GM23338 (cell line): ENCODE results near the gene NCKAP5. TPM values are rescaled to one million over a fixed set of nuclear protein-coding genes. Genes with fewer than 3 reads are reported as not detected.

Experiments
- ATAC-seq: fragments of 200-7000 bp; cut with Tn5 transposase; 3 replicates; pipeline ENCODE4 v1.9.1; 2020
- DNase-seq: peaks from one replicate; pipeline ENCODE4 v3.0.0-alpha.2; 2015; ENCODE audit warnings: low spot score
- H2AFZ ChIP-seq: fragments of 200-600 bp; sonication (generic); 2 replicates; pipeline ENCODE4 v1.8.0; 2016; ENCODE audit warnings: antibody characterized with exemption, mild to moderate bottlenecking, moderate library complexity
- H3F3A ChIP-seq: fragments of 200-600 bp; sonication (generic); replicated peaks from 2 replicates; pipeline ENCODE4 v1.8.0; 2017; ENCODE audit warnings: antibody characterized with exemption, mixed run types, low read depth
- H3K27ac ChIP-seq: fragments of 200-600 bp; sonication (generic); 2 replicates; pipeline ENCODE4 v1.6.1; 2016; ENCODE audit warnings: low read depth
- H3K27me3 ChIP-seq: fragments of 200-600 bp; sonication (generic); 2 replicates; pipeline ENCODE4 v1.8.0; 2016; ENCODE audit warnings: mild to moderate bottlenecking, mixed run types, moderate library complexity; ENCODE audit not compliant: insufficient read depth
- H3K36me3 ChIP-seq: fragments of 200-600 bp; sonication (generic); 2 replicates; pipeline ENCODE4 v1.8.0; 2016; ENCODE audit warnings: mild to moderate bottlenecking; ENCODE audit not compliant: insufficient read depth
- H3K4me1 ChIP-seq: fragments of 200-600 bp; sonication (generic); 2 replicates; pipeline ENCODE4 v1.8.0; 2016; ENCODE audit warnings: mild to moderate bottlenecking, moderate library complexity; ENCODE audit not compliant: insufficient read depth
- H3K4me2 ChIP-seq: fragments of 200-600 bp; sonication (generic); 2 replicates; pipeline ENCODE4 v1.7.1; 2017; ENCODE audit warnings: mixed run types
- H3K4me3 ChIP-seq: fragments of 200-600 bp; sonication (generic); 2 replicates; pipeline ENCODE4 v1.6.1; 2016; ENCODE audit warnings: mixed run types
- H3K79me2 ChIP-seq: fragments of 200-600 bp; sonication (generic); replicated peaks from 2 replicates; pipeline ENCODE4 v1.8.0; 2017; ENCODE audit warnings: mild to moderate bottlenecking; ENCODE audit not compliant: insufficient read depth
- H3K9me2 ChIP-seq: fragments of 200-600 bp; sonication (generic); 2 replicates; pipeline ENCODE4 v1.8.0; 2017; ENCODE audit not compliant: insufficient read depth
- H4K20me1 ChIP-seq: fragments of 200-600 bp; sonication (generic); replicated peaks from 2 replicates; pipeline ENCODE4 v1.8.0; 2017; ENCODE audit warnings: mild to moderate bottlenecking; ENCODE audit not compliant: insufficient read depth
- H3K27ac Mint-ChIP-seq: 2 replicates; pipeline ENCODE4 v1.8.0; 2020; ENCODE audit warnings: inconsistent platforms, mild to moderate bottlenecking, moderate library complexity, mixed read lengths
- H3K27me3 Mint-ChIP-seq: 3 replicates; pipeline ENCODE4 v1.8.0; 2022; ENCODE audit warnings: low read depth, mild to moderate bottlenecking, moderate library complexity, mixed read lengths, inconsistent platforms; ENCODE audit not compliant: insufficient read depth, poor library complexity
- H3K36me3 Mint-ChIP-seq: 3 replicates; pipeline ENCODE4 v1.8.0; 2021; ENCODE audit warnings: low read depth, mild to moderate bottlenecking, inconsistent platforms, moderate library complexity, mixed read lengths
- H3K4me1 Mint-ChIP-seq: 3 replicates; pipeline ENCODE4 v1.8.0; 2020; ENCODE audit warnings: mild to moderate bottlenecking, inconsistent platforms, mixed read lengths
- H3K4me3 Mint-ChIP-seq: 3 replicates; pipeline ENCODE4 v1.8.0; 2021; ENCODE audit warnings: moderate library complexity, mild to moderate bottlenecking, inconsistent platforms, mixed read lengths
- H3K9me3 Mint-ChIP-seq: 3 replicates; pipeline ENCODE4 v1.8.0; 2020; ENCODE audit warnings: moderate library complexity, mild to moderate bottlenecking, inconsistent platforms, mixed read lengths
- CREB1 ChIP-seq: fragments of 250-450 bp; sonication (Bioruptor Pico); IDR thresholded peaks from 2 replicates; pipeline ENCODE4 v1.5.0; 2020; ENCODE audit warnings: low read depth, mild to moderate bottlenecking, moderate library complexity
- CTCF ChIP-seq, 2 experiments: fragments of 200-600 bp in 1 of 2; sonication (generic) in 1 of 2; conservative IDR thresholded peaks; 2 replicates each; pipeline versions ENCODE4 v1.5.1 to v1.6.1; 2016 to 2017; ENCODE audit warnings: antibody characterized with exemption in 2 of 2, low read depth in 2 of 2, mild to moderate bottlenecking in 2 of 2, moderate library complexity in 1 of 2
- EZH2 ChIP-seq: fragments of 200-600 bp; sonication (generic); IDR thresholded peaks from one replicate; pipeline ENCODE4 v1.8.0; 2017; ENCODE audit warnings: antibody characterized with exemption, mild to moderate bottlenecking, low read depth; ENCODE audit not compliant: unreplicated experiment
- EZH2phosphoT487 ChIP-seq: fragments of 200-600 bp; sonication (generic); IDR thresholded peaks from one replicate; pipeline ENCODE4 v1.8.1; 2018; ENCODE audit warnings: antibody characterized with exemption; ENCODE audit not compliant: unreplicated experiment
- JUNB ChIP-seq: IDR thresholded peaks from one replicate; pipeline ENCODE4 v1.6.1; 2016; ENCODE audit warnings: antibody characterized with exemption; ENCODE audit not compliant: unreplicated experiment
- NANOG ChIP-seq: IDR thresholded peaks from 2 replicates; pipeline ENCODE4 v1.6.1; 2016; ENCODE audit warnings: antibody characterized with exemption, borderline replicate concordance
- POLR2AphosphoS5 ChIP-seq: IDR thresholded peaks from 2 replicates; pipeline ENCODE4 v1.6.1; 2016; ENCODE audit warnings: antibody characterized with exemption, low read depth
- STAT1 ChIP-seq: IDR thresholded peaks from one replicate; pipeline ENCODE4 v1.6.1; 2016; ENCODE audit warnings: antibody characterized with exemption; ENCODE audit not compliant: unreplicated experiment
- ZNF114 ChIP-seq: fragments of 250-450 bp; sonication (Bioruptor Pico); IDR thresholded peaks from 2 replicates; pipeline ENCODE4 v1.5.0; 2020; ENCODE audit warnings: mild to moderate bottlenecking, moderate library complexity
- ZNF331 ChIP-seq: fragments of 250-450 bp; sonication (Bioruptor Pico); IDR thresholded peaks from 2 replicates; pipeline ENCODE4 v1.5.0; 2020; ENCODE audit warnings: low read depth, mild to moderate bottlenecking, moderate library complexity
- polyA plus RNA-seq: library from polyadenylated mRNA; unstranded; fragments of >200 nt; fragmentation: Nextera tagmentation; extraction: Ambion mirVana; gene quantifications from 2 replicates; pipeline ENCODE4 v1.2.1, GENCODE V29; 2016
- total RNA-seq: library from RNA; depleted of rRNA; stranded (reverse); fragments of >200 nt; shearing (Covaris generic); gene quantifications from 2 replicates; pipeline ENCODE4 v1.2.3, GENCODE V29; 2014
- TF ChIP-seq, protein P1 (sequence below): IDR thresholded peaks from 2 replicates; pipeline ENCODE4 v1.6.1; 2016; ENCODE audit warnings: antibody characterized with exemption
- TF ChIP-seq, protein P2 (sequence below): fragments of 250-450 bp; sonication (Bioruptor Pico); IDR thresholded peaks from 2 replicates; pipeline ENCODE4 v1.5.0; 2020; ENCODE audit warnings: mild to moderate bottlenecking, moderate library complexity
- TF ChIP-seq, protein P3 (sequence below): IDR thresholded peaks from one replicate; pipeline ENCODE4 v1.6.1; 2018; ENCODE audit warnings: antibody characterized with exemption; ENCODE audit not compliant: unreplicated experiment

Gene NCKAP5
- total and polyA plus RNA-seq, 2 experiments from 2014 or later = 0.34 to 0.73 TPM

DNA sequence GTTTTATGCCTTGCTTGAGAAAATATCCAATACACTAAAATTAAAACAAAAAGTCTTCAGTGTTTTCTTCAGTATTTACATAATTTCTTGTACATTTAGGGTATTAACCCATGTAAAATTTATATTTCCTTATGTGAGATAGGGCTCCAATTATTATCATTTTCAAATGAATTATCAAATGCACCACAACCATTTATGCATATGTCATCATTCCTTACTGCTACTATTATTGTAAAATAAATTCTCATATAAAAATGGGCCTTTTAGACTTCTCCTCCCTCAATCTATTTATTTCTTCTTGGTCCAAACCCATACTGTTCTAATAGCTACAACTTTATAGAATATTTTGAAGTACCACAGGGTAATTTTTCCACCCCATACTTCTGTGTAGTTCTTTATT lies 722.9 kb downstream of the NCKAP5 start:
- no peak for TF ChIP-seq EZH2phosphoT487
- no peak for TF ChIP-seq JUNB
- no peak for TF ChIP-seq STAT1
- no peak for TF ChIP-seq ZNF331 (CRISPR knock-in tag)
- TF ChIP-seq NANOG = no peak
- TF ChIP-seq, protein P1, sequence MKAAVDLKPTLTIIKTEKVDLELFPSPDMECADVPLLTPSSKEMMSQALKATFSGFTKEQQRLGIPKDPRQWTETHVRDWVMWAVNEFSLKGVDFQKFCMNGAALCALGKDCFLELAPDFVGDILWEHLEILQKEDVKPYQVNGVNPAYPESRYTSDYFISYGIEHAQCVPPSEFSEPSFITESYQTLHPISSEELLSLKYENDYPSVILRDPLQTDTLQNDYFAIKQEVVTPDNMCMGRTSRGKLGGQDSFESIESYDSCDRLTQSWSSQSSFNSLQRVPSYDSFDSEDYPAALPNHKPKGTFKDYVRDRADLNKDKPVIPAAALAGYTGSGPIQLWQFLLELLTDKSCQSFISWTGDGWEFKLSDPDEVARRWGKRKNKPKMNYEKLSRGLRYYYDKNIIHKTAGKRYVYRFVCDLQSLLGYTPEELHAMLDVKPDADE = no peak
- no peak for TF ChIP-seq CREB1 (CRISPR knock-in tag)
- no peak for TF ChIP-seq EZH2
- TF ChIP-seq, protein P2, sequence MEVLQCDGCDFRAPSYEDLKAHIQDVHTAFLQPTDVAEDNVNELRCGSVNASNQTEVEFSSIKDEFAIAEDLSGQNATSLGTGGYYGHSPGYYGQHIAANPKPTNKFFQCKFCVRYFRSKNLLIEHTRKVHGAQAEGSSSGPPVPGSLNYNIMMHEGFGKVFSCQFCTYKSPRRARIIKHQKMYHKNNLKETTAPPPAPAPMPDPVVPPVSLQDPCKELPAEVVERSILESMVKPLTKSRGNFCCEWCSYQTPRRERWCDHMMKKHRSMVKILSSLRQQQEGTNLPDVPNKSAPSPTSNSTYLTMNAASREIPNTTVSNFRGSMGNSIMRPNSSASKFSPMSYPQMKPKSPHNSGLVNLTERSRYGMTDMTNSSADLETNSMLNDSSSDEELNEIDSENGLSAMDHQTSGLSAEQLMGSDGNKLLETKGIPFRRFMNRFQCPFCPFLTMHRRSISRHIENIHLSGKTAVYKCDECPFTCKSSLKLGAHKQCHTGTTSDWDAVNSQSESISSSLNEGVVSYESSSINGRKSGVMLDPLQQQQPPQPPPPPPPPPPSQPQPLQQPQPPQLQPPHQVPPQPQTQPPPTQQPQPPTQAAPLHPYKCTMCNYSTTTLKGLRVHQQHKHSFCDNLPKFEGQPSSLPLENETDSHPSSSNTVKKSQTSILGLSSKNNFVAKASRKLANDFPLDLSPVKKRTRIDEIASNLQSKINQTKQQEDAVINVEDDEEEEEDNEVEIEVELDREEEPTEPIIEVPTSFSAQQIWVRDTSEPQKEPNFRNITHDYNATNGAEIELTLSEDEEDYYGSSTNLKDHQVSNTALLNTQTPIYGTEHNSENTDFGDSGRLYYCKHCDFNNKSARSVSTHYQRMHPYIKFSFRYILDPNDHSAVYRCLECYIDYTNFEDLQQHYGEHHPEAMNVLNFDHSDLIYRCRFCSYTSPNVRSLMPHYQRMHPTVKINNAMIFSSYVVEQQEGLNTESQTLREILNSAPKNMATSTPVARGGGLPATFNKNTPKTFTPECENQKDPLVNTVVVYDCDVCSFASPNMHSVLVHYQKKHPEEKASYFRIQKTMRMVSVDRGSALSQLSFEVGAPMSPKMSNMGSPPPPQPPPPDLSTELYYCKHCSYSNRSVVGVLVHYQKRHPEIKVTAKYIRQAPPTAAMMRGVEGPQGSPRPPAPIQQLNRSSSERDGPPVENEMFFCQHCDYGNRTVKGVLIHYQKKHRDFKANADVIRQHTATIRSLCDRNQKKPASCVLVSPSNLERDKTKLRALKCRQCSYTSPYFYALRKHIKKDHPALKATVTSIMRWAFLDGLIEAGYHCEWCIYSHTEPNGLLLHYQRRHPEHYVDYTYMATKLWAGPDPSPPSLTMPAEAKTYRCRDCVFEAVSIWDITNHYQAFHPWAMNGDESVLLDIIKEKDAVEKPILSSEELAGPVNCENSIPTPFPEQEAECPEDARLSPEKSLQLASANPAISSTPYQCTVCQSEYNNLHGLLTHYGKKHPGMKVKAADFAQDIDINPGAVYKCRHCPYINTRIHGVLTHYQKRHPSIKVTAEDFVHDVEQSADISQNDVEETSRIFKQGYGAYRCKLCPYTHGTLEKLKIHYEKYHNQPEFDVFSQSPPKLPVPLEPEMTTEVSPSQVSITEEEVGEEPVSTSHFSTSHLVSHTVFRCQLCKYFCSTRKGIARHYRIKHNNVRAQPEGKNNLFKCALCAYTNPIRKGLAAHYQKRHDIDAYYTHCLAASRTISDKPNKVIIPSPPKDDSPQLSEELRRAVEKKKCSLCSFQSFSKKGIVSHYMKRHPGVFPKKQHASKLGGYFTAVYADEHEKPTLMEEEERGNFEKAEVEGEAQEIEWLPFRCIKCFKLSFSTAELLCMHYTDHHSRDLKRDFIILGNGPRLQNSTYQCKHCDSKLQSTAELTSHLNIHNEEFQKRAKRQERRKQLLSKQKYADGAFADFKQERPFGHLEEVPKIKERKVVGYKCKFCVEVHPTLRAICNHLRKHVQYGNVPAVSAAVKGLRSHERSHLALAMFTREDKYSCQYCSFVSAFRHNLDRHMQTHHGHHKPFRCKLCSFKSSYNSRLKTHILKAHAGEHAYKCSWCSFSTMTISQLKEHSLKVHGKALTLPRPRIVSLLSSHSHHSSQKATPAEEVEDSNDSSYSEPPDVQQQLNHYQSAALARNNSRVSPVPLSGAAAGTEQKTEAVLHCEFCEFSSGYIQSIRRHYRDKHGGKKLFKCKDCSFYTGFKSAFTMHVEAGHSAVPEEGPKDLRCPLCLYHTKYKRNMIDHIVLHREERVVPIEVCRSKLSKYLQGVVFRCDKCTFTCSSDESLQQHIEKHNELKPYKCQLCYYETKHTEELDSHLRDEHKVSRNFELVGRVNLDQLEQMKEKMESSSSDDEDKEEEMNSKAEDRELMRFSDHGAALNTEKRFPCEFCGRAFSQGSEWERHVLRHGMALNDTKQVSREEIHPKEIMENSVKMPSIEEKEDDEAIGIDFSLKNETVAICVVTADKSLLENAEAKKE (CRISPR knock-in tag) = no peak
- no peak for TF ChIP-seq CTCF (conservative IDR thresholded peaks at IDR 0.05; ENCODE audit: low read depth in 2 of 2)
- no peak for TF ChIP-seq POLR2AphosphoS5
- TF ChIP-seq, protein P3, sequence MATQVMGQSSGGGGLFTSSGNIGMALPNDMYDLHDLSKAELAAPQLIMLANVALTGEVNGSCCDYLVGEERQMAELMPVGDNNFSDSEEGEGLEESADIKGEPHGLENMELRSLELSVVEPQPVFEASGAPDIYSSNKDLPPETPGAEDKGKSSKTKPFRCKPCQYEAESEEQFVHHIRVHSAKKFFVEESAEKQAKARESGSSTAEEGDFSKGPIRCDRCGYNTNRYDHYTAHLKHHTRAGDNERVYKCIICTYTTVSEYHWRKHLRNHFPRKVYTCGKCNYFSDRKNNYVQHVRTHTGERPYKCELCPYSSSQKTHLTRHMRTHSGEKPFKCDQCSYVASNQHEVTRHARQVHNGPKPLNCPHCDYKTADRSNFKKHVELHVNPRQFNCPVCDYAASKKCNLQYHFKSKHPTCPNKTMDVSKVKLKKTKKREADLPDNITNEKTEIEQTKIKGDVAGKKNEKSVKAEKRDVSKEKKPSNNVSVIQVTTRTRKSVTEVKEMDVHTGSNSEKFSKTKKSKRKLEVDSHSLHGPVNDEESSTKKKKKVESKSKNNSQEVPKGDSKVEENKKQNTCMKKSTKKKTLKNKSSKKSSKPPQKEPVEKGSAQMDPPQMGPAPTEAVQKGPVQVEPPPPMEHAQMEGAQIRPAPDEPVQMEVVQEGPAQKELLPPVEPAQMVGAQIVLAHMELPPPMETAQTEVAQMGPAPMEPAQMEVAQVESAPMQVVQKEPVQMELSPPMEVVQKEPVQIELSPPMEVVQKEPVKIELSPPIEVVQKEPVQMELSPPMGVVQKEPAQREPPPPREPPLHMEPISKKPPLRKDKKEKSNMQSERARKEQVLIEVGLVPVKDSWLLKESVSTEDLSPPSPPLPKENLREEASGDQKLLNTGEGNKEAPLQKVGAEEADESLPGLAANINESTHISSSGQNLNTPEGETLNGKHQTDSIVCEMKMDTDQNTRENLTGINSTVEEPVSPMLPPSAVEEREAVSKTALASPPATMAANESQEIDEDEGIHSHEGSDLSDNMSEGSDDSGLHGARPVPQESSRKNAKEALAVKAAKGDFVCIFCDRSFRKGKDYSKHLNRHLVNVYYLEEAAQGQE = no peak
- TF ChIP-seq ZNF114 (CRISPR knock-in tag) = no peak
- H3K36me3 Mint-ChIP-seq = no peaks in the 10 kb centered on the region

More for the DNA sequence above, 722.9 kb downstream of the NCKAP5 start:
- ATAC-seq (no peak), DNase-seq (no peak)
- Histone ChIP-seq H3K4me2 (no peak overlapping the region), H3K36me3 (no peaks in the 10 kb centered on the region), H3K4me3 (no peak overlapping the region), H3K27ac (no peak overlapping the region), H2AFZ (no peak overlapping the region), H3F3A (no peaks in the 10 kb centered on the region), H3K9me2 (no peaks in the 10 kb centered on the region), H3K27me3 (no peaks in the 10 kb centered on the region), H4K20me1 (no peaks in the 10 kb centered on the region), H3K4me1 (no peaks in the 10 kb centered on the region), H3K79me2 (no peaks in the 10 kb centered on the region)
- no peak overlapping the region for H3K27ac Mint-ChIP-seq
- no peaks in the 10 kb centered on the region for H3K4me1 Mint-ChIP-seq
- H3K27me3 Mint-ChIP-seq = peaks cover 2% of the 10 kb centered on the region
- no peaks in the 10 kb centered on the region for H3K9me3 Mint-ChIP-seq
- H3K4me3 Mint-ChIP-seq = no peak overlapping the region
